Subcutaneous abdominal adipose tissue (tissue), 5 donors: Measurements from ENCODE around the gene COL17A1.

Experiments used
- H3K27ac ChIP-seq: one replicate; pipeline ENCODE4 v1.7.0; 2013; ENCODE audit warnings: low read depth, mild to moderate bottlenecking, inconsistent platforms, low read length, moderate library complexity
- H3K27me3 ChIP-seq, 5 donors: one replicate each; pipeline ENCODE4 v1.7.0; 2013; ENCODE audit warnings: low read length in 5 of 5, inconsistent platforms in 1 of 5; ENCODE audit not compliant: control insufficient read depth in 5 of 5, insufficient read depth in 4 of 5
- H3K36me3 ChIP-seq, 5 donors: one replicate each; pipeline ENCODE4 v1.7.0; 2013; ENCODE audit warnings: low read length in 5 of 5; ENCODE audit not compliant: control insufficient read depth in 5 of 5, insufficient read depth in 5 of 5
- H3K4me1 ChIP-seq, 5 donors: one replicate each; pipeline ENCODE4 v1.7.0; 2013; ENCODE audit warnings: low read length in 5 of 5, mild to moderate bottlenecking in 3 of 5, moderate library complexity in 1 of 5; ENCODE audit not compliant: control insufficient read depth in 5 of 5, insufficient read depth in 5 of 5
- H3K4me3 ChIP-seq, 5 donors: one replicate each; pipeline ENCODE4 v1.7.0; 2013; ENCODE audit warnings: low read length in 5 of 5, low read depth in 1 of 5
- H3K9ac ChIP-seq, 5 donors: one replicate each; pipeline ENCODE4 v1.7.0; 2013; ENCODE audit warnings: low read length in 5 of 5, mild to moderate bottlenecking in 4 of 5, moderate library complexity in 3 of 5
- H3K9me3 ChIP-seq, 5 donors: one replicate each; pipeline ENCODE4 v1.7.0; 2013; ENCODE audit warnings: low read length in 5 of 5; ENCODE audit not compliant: control insufficient read depth in 5 of 5
- donor health status: healthy.
- donor health status: healthy.
- donor health status: healthy.
- donor health status: healthy.
- donor health status: healthy.

COL17A1 gene

DNA sequence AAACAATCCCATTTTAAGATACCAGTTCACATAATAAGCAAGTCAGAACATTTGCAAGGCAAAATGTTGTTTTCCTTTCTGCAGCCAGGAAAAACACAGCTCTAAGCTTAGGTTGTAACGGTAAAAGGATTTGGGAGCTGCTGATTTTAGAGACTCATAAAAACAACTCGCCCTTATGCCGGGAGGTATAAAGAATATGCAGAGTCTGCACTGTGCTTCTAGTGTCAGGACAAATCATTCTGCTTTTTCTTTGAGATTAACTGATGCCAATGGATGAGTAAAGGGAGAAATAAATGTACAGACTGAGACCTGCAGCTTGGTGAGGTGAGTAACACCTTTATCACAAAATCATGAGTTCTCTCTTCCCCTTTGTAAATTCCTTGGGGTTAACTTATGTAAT is 34.3 kb upstream of the COL17A1 start:
- Histone ChIP-seq H3K36me3 (no peaks in the 10 kb centered on the region), H3K4me1 (peaks cover 0 to 18% (median 12%) of the 10 kb centered on the region in 5 donors), H3K9ac (no peak overlapping the region), H3K9me3 (no peaks in the 10 kb centered on the region), H3K4me3 (no peak overlapping the region), H3K27ac (peak overlapping the region; percentile 100), H3K27me3 (no peaks in the 10 kb centered on the region)

DNA sequence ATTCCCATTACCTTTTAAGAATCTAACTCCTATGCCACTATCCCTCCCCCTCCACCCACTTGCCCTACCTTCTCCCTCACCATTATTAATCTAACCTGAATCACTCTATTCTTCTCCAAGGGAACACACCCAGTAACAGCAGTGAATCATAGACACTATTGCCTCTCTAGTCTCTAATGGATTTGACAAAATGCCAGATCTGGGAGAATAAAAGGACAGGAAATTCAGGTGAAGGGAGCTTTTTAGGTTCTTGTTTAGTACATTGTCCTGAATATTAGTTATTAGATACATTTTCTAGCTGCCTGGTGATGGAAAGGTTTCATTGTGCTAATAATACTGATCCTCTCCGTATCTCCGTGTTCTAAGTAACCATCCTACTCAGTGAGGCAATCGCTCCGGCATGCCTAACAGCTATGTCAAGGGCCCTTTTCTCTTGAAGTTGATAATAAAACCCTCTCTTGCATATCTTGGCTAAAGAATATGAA is 32.2 kb upstream of the COL17A1 start:
- Histone ChIP-seq H3K9ac (no peak overlapping the region), H3K4me3 (no peak overlapping the region), H3K36me3 (no peaks in the 10 kb centered on the region)

DNA sequence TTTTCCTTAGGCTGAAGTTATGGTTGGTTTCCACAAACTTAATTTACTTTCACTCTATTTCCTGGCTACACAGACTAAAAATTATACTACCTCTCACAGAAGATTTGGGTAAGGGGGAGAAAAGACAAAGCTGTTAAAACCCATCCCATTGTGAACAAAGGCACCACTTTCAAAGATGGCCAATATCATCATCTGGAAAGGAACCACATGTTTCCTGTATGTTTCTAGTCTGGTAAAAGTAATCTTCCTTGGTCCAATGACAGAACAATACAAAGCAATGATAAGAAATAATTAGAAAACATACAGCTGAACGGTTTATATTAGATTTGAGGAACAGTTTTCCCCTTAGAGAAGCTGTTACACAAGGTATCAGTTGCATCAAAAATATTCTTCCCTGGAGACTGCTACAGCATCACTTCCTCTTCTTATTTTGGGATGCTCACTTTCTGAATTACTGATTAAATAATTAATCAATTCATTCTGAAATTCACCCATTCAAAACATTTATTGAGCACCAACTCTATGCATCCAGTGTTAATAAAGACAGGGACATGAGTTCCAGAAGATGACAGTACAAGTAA is 27.8 kb upstream of the COL17A1 start:
- no peak overlapping the region for H3K27ac ChIP-seq
- H3K27me3 ChIP-seq, result peaks cover 0 to 3% (median 0%) of the 10 kb centered on the region in 5 donors
- no peaks in the 10 kb centered on the region for H3K9me3 ChIP-seq
- no peaks in the 10 kb centered on the region for H3K36me3 ChIP-seq
- H3K4me1 ChIP-seq, result no peaks in the 10 kb centered on the region
- no peak overlapping the region for H3K9ac ChIP-seq
- H3K4me3 ChIP-seq, result no peak overlapping the region

More for the DNA sequence above, 32.2 kb upstream of the COL17A1 start:
- Histone ChIP-seq H3K4me1 (peaks cover 0 to 18% (median 12%) of the 10 kb centered on the region in 5 donors), H3K9me3 (no peaks in the 10 kb centered on the region), H3K27me3 (no peaks in the 10 kb centered on the region), H3K27ac (no peak overlapping the region)

DNA sequence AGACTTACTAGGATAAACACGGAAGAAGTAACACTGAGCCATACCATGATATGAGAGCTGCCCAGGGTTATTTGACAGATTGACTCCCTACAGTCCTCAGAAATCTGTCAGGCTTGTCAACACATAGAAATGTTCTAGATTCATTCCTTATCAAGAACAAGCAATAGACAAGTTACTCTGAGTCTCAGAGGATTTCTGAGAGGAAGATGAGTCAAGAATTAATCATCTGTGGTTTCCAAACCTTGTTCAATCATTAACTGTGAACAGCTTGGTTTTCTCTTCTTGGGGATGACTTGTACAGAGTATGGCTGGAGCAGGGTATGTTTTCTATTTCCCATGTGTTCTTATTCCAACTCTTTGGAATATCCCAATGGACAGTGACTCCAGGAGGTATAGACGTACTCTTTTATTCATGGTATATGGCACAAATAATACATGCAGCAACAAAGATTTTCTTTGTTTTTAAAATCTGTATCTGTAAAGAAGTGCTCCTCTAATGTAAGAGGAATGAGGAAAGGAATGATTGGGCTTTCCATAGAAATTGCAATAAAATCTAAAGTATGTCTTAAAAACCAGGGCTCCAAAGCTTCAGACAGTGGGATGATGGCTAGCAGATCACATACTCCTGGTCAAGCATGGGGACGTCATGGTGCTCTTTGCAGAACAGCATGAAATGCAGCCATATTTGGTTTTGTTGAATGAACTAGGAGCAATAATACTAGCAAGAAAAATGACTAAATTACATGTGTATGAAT is 24.4 kb upstream of the COL17A1 start:
- Histone ChIP-seq H3K27ac (no peak overlapping the region), H3K36me3 (no peaks in the 10 kb centered on the region), H3K27me3 (peaks cover 0 to 3% (median 0%) of the 10 kb centered on the region in 5 donors), H3K4me1 (no peaks in the 10 kb centered on the region), H3K9ac (no peak overlapping the region), H3K4me3 (no peak overlapping the region), H3K9me3 (no peaks in the 10 kb centered on the region)

DNA sequence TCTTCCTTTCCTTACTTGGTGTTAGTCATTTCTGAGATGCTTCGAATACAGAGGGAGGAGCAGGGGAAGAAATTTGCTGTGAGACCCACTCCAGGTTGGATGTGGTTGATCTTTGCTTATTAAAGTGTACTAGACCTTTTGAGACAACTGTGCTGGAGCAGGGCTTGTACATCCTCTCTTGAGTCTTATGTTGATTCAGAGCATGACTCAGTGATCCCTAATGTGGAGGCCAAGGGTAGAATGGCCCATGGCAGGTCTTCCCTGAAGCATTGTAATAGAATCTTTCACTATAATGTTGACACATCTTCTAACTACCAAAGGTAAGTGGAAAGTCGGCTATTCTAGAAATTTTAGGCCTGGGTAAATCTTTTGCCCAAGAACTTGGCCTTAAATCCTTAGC is 19.2 kb upstream of the COL17A1 start:
- no peaks in the 10 kb centered on the region for H3K4me1 ChIP-seq
- no peak overlapping the region for H3K9ac ChIP-seq
- no peaks in the 10 kb centered on the region for H3K9me3 ChIP-seq
- H3K27ac ChIP-seq, result no peak overlapping the region
- H3K4me3 ChIP-seq, result no peak overlapping the region
- no peaks in the 10 kb centered on the region for H3K27me3 ChIP-seq
- H3K36me3 ChIP-seq, result no peaks in the 10 kb centered on the region

DNA sequence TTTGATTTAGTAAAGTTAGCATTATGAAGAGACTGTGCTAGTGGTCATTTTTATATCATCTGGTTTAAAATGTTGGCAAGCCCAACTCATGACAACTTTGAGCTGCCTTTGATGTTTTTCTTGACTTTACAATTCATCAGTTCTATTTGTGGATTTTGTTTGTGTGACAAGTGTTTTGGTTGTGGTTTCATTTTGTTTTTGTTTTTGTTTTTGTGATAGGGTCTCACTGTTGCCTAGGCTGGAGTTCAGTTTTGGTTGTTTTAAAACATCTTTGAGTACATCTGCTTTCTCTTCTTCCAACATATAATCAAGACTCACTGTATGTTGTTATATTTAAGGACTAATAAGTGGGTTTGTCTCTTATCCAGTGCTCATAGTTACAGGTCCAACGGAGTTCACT is 18.7 kb upstream of the COL17A1 start:
- H3K9ac ChIP-seq, result no peak overlapping the region
- H3K4me3 ChIP-seq, result no peak overlapping the region
- H3K4me1 ChIP-seq, result no peaks in the 10 kb centered on the region
- H3K27me3 ChIP-seq, result no peaks in the 10 kb centered on the region
- H3K9me3 ChIP-seq, result no peaks in the 10 kb centered on the region
- no peak overlapping the region for H3K27ac ChIP-seq
- no peaks in the 10 kb centered on the region for H3K36me3 ChIP-seq

DNA sequence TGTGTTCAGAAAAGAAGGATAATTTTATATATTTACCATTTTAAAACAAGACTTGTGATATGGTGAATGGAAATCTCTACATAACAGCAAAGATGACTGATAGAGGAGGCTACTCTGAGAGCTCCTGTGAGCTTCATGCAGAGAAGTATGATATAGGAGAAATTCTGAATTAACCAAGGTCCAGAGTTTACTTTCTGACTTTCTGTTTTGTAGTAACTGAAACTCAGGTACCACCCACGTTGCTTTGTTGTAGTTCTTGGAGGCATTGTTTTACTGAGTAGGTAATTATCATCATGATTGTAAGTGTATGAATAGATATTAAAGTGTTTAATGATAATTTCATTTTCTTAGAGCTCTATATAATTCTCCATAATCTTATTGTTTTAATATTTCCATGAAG is 18.3 kb upstream of the COL17A1 start:
- H3K9me3 ChIP-seq, result no peaks in the 10 kb centered on the region

DNA sequence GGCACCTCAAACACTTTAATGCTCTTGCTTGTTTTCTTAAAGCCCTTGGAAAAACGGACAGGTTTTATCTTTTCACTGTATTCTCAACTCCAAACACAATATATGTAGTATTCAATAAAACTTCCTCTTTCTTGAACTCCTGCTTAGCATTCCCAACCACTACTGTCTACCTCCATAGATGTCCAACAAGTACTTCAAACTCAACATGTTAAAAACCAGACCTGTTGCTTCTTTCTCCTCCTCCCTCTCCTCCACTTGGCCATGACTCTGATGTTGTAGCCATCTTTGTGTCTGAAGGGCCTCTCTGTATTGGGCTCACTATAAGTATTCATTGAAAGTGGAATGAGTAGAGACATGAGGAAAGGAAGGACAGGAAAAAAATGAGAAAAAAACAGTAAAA is 16.2 kb upstream of the COL17A1 start:
- no peak overlapping the region for H3K27ac ChIP-seq

More for the DNA sequence above, 18.3 kb upstream of the COL17A1 start:
- H3K4me1 ChIP-seq, result no peaks in the 10 kb centered on the region
- H3K36me3 ChIP-seq, result no peaks in the 10 kb centered on the region
- no peak overlapping the region for H3K27ac ChIP-seq
- H3K4me3 ChIP-seq, result no peak overlapping the region
- no peaks in the 10 kb centered on the region for H3K27me3 ChIP-seq
- H3K9ac ChIP-seq, result no peak overlapping the region

DNA sequence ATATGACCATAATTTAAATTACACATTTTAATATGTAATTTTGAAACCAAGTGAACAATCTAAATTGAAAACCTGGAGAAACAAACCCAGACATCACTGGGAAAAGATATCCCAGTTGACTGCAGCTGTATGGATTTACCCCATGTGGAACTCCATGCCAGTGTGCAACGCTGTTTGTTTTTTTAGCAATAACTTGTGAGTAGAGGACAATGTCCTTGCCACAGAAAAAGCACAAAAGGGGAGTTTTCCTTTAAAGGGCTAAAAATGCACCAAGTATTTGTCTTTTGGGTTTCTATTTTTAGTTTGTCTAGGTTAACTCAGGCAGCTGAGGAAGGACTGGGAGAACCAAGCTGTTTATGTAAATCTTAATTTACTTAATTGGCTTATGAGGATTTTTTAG is 15.1 kb upstream of the COL17A1 start:
- Histone ChIP-seq H3K9ac (no peak overlapping the region), H3K27me3 (no peaks in the 10 kb centered on the region), H3K9me3 (peaks cover 0 to 8% (median 0%) of the 10 kb centered on the region in 5 donors), H3K4me3 (no peak overlapping the region), H3K36me3 (no peaks in the 10 kb centered on the region), H3K4me1 (no peaks in the 10 kb centered on the region), H3K27ac (no peak overlapping the region)

More for the DNA sequence above, 16.2 kb upstream of the COL17A1 start:
- H3K9ac ChIP-seq, result no peak overlapping the region
- peaks cover 0 to 5% (median 0%) of the 10 kb centered on the region in 5 donors for H3K9me3 ChIP-seq
- H3K27me3 ChIP-seq, result no peaks in the 10 kb centered on the region
- H3K4me1 ChIP-seq, result no peaks in the 10 kb centered on the region
- H3K4me3 ChIP-seq, result no peak overlapping the region
- H3K36me3 ChIP-seq, result no peaks in the 10 kb centered on the region

DNA sequence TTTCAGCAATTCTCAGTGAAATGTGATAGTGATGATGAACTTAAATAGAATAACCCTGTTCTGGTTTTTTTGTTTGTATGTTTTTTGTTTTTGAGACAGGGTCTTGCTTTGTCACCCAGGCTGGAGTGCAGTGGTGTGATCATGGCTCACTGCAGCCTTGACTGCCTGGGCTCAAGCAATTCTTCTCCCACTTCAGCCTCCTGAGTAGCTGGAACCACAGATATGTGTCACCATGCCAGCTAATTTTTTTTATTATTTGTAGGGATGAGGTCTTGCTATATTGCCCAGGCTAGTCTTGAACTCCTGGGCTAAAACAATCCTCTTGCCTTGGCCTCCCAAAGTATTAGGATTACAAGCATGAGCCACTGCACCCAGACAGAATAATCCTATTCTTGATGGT is 14.3 kb upstream of the COL17A1 start:
- no peaks in the 10 kb centered on the region for H3K36me3 ChIP-seq
- peaks cover 0 to 8% (median 0%) of the 10 kb centered on the region in 5 donors for H3K9me3 ChIP-seq
- no peak overlapping the region for H3K4me3 ChIP-seq
- no peaks in the 10 kb centered on the region for H3K4me1 ChIP-seq
- no peak overlapping the region for H3K27ac ChIP-seq
- H3K27me3 ChIP-seq, result no peaks in the 10 kb centered on the region
- no peak overlapping the region for H3K9ac ChIP-seq
